ENCODE data around the gene CSN2. TPM values are rescaled to one million over a fixed set of nuclear protein-coding genes. Genes with fewer than 3 reads are reported as not detected.

CSN2 gene
- total RNA-seq, 1 donor from 2014 or later = not detected

Other genes with a start within 250 kb of the CSN2 start
- 49.4 and 55.5 TPM in 2 replicates for gene SULT1B1, start 205.1 kb downstream of the CSN2 start, total RNA-seq
- gene SULT1E1, start 105.6 kb downstream of the CSN2 start, total RNA-seq = 34.2 and 267 TPM in 2 replicates
- gene CSN1S1, start 34.7 kb downstream of the CSN2 start, total RNA-seq = not detected in 2 replicates
- not detected in 2 replicates for gene STATH, start 30.2 kb upstream of the CSN2 start, total RNA-seq
- not detected in 2 replicates for gene HTN3, start 62.7 kb upstream of the CSN2 start, total RNA-seq
- gene HTN1, start 84.7 kb upstream of the CSN2 start, total RNA-seq = not detected in 2 replicates
- gene PRR27, start 188.5 kb upstream of the CSN2 start, total RNA-seq = not detected in 2 replicates
- not detected in 2 replicates for gene ODAM, start 230.0 kb upstream of the CSN2 start, total RNA-seq